Retina (tissue), 1 donor: ENCODE data around the gene SYNPO2.
"Not testable (repeated sequence)": the region's sequence is repeated elsewhere in the genome, so short reads cannot be mapped to it uniquely, and the experiment has no call there.

Experiments used
- DNase-seq: peaks from one replicate; pipeline ENCODE4 v3.0.0-alpha.2; 2016

The SYNPO2 gene

DNA sequence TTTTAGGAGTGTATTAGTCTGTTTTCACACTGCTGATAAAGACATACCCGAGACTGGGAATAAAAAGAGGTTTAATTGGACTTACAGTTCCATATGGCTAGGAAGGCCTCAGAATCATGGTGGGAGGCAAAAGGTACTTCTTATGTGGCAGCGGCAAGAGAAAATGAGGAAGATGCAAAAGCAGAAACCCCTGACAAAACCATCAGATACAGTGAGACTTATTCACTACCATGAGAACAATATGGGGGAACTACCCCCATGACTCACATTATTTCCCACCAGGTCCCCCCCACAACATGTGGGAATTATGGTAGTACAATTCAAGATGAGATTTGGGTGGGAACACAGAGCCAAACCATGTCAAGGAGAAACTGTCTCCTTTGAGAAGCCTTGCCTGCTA lies 121.6 kb downstream of the SYNPO2 start:
- not testable (repeated sequence) for DNase-seq

DNA sequence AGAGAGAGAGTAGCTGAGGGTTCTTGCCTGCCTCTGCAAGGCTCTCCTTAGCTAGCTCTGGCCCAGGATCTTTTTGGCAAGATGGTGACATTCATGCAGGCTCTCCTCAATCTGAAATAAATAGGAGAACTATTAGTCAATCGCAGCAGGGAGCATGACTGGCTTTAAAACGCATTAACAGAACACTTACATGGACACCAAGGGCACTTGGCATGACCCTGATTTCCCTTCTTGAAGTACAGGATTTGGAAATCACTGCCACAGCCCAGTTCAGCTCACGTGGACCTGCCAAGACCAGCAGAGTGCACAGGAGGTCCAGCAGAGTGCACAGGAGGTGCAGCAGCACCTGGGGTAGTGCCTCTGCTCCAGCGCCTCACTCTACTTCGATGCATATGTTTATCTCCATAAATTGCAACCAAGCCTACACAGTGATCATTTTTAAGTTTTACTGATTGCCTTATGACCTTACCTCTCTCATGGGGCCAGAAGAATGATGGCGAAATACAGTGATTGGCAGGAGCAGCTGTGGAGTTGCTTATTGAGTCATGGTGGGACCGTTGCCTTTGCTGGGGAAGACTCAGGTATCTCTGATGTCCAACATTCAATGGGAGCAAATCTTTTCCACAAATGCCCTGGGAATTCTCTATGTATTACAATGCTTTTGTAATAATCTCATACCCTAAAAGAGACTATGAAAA lies 122.4 kb downstream of the SYNPO2 start:
- DNase-seq, result no peak

DNA sequence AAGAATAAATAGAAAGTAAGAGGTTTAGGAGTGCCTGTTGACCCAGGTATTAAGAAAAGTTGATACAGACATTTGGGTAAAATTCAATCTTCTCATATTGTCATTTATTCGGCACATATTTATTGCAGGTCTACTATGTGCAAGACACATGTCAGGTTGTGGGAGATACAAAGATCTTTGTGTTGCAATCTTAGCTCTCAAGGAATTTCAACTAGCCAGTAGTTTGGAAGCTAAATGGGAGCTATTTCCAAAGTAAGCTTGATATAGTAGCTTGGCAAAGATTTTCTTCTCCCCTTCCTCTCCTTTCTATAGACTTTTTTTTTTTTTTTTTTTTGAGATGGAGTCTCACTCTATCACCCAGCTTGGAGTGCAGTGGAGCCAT lies 122.9 kb downstream of the SYNPO2 start:
- DNase-seq, result no peak

GRCh38 chr4:119014658-119015057 lies 126.0 kb downstream of the SYNPO2 start:
- no peak for DNase-seq

DNA sequence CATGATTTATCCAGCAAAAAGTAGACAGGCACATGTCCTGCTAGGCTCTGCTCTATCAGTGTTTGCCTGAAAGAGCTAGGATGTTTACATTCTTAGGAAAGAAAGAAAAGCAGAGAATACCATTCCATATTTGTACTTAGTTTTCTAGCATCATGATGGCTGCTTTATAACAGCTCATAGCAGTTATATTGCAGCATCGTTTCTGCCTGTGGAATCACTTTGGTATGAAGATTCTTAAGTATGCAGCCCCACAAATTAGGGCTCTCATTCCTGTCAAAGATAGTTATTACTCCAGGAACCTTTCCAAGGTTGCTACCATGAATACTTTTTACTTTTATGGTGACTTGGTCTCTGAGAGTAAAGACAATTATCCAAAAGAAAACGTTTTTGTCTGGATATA lies 128.0 kb downstream of the SYNPO2 start:
- DNase-seq, result no peak

DNA sequence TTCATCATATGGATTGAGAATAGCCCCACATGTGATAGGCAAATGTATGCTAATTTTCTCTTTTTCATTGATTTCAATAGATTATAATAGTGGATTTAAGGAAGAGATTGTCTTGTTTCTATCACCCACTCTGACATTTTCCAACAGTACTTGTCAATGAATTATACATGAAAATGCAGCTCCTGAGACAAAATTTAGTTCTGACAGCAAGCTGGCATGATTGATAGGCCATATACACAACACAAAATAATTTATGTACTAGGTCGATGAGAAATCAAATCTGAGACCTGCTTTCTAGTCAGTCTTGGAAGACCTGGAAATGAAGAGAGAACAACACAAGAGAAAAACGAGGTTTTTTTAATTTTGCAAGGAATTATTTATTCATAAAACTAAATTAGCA lies 129.0 kb downstream of the SYNPO2 start:
- DNase-seq, result no peak

DNA sequence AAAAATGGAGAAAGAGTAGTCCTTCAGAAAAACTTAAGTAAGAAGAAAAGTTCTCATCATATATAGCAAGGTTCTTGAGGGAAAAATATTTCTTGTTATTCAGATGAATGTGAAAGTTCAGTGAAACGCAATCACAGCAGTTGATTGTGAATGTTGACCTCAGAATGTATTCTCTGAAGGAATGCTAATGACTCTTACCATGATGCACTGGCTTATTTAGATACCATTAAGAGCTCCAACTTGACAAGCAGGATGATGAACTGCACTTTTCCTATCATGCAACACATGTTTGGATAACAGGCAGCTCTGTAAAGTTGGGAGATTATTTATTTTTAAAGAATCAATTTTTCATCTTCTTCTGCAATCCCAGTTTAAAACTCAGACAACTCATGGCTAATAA lies 131.5 kb downstream of the SYNPO2 start:
- no peak for DNase-seq

DNA sequence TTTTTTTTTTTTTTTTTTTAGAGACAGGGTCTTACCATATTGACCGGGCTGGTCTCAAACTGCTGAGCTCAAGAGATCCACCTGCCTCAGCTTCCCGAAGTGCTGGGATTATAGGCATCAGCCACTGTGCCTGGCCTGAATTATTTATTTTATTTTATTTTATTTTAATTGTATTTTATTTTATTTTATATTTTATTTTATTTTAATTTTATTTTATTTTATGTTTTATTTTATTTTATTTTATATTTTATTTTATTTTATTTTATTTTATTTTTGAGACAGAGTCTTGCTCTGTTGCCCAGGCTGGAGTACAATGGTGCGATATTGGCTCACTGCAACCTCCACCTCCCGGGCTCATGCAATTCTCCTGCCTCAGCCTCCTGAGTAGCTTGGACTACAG lies 133.9 kb downstream of the SYNPO2 start:
- not testable (repeated sequence) for DNase-seq

GRCh38 chr4:119024102-119024501 lies 135.4 kb downstream of the SYNPO2 start:
- no peak for DNase-seq

GRCh38 chr4:119025420-119025819 lies 136.8 kb downstream of the SYNPO2 start:
- DNase-seq, result no peak

DNA sequence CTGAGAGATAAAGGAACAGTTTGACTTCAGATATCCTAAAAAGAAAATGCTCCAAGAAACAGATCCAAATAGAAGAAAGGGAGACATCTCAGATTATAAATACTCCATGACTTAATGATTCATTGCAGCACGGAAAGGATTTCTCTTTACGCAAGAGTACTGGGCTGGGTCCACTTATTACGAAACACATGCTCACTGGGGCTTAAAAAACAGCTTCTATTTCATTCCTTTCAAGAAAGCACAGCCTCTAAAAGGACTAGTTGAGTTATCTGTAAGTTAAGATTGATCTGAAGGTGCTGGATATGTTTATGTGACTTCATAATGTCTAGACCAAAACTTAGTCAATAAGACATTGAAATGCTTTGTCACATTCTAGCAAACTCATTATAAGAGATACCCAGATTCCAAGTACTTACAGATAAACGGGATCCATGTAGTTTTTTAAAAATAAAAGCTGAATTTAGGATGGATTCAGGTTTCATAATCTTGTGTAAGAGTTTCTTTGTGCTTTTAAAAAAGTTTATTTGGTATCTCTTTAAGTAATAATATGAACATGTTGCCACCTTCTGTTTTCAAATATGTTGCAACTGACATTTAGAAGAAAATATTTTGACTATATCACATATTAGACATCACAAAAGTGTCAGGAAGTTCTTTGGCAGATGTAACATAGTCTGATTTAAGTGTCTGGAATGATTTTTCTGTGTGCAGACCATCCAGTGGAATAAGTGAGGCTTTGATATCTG lies 137.4 kb downstream of the SYNPO2 start:
- no peak for DNase-seq

GRCh38 chr4:119026662-119027444 lies 138.2 kb downstream of the SYNPO2 start:
- DNase-seq, result no peak

DNA sequence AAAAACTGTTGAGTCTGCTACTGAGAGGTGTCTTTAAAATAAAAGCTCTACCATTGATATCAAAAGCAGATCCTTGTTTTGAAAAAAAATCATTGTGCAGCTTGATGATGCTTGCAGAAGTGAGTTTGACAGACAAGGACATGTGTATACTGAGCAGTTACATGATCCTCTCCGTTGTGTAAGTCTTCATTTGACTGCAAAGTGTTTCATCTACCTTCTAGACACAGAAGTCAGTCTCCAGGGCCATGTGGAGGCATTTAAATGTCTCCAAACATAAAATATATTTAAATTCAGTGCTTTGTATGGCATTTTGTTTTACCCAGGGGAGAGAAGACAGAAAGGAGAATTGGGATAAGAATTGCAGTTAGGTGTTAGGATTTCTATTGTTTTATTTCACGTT lies 139.2 kb downstream of the SYNPO2 start:
- DNase-seq, result no peak

DNA sequence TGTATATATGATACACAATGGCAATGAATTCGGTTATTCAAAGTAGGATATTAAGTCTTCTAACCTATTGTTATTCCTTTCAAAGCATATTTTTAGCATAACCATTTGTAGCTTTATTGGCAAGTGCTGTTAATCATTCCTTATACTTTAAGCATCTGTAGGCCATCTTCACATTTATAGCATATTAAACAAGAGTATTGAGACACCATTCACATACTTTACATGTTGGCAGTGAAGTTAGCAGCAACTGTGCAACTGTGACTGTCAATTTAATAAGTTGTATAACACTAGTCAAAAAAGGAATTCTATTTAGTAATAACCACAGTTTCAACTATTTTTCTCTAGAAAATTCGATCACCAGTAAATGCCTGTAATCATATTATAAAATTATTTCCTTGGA lies 139.6 kb downstream of the SYNPO2 start:
- DNase-seq, result no peak

DNA sequence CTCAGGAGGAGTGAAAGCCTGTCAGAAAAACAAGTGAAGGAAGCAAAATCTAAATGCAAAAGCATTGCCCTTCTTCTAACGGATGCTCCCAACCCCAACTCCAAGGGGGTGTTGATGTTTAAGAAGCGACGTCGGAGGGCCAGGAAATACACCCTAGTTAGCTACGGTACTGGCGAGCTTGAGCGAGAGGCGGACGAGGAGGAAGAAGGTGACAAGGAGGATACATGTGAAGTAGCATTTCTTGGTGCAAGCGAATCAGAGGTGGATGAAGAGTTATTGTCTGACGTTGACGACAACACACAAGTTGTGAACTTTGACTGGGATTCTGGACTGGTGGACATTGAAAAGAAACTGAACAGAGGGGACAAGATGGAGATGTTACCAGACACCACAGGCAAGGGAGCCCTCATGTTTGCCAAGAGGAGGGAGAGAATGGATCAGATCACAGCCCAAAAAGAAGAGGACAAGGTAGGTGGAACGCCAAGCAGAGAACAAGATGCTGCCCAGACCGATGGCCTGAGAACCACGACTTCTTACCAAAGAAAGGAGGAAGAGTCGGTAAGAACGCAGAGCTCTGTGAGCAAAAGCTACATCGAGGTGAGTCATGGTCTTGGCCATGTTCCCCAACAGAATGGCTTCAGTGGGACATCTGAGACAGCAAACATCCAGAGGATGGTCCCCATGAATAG lies 141.3 kb downstream of the SYNPO2 start:
- DNase-seq, result no peak

GRCh38 chr4:119030536-119030890 lies 141.9 kb downstream of the SYNPO2 start:
- no peak for DNase-seq

DNA sequence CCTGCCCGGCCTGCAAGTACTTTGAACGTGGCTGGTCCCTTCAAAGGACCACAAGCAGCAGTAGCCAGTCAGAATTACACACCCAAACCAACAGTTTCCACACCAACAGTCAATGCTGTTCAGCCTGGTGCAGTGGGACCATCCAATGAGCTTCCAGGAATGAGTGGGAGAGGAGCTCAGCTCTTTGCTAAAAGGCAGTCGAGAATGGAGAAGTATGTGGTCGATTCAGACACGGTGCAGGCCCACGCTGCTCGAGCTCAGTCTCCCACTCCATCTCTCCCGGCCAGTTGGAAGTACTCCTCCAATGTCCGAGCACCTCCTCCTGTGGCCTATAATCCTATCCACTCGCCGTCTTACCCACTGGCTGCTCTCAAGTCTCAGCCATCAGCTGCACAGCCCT lies 142.6 kb downstream of the SYNPO2 start:
- DNase-seq, result no peak

GRCh38 chr4:119032921-119033685 lies 144.4 kb downstream of the SYNPO2 start:
- no peak for DNase-seq

DNA sequence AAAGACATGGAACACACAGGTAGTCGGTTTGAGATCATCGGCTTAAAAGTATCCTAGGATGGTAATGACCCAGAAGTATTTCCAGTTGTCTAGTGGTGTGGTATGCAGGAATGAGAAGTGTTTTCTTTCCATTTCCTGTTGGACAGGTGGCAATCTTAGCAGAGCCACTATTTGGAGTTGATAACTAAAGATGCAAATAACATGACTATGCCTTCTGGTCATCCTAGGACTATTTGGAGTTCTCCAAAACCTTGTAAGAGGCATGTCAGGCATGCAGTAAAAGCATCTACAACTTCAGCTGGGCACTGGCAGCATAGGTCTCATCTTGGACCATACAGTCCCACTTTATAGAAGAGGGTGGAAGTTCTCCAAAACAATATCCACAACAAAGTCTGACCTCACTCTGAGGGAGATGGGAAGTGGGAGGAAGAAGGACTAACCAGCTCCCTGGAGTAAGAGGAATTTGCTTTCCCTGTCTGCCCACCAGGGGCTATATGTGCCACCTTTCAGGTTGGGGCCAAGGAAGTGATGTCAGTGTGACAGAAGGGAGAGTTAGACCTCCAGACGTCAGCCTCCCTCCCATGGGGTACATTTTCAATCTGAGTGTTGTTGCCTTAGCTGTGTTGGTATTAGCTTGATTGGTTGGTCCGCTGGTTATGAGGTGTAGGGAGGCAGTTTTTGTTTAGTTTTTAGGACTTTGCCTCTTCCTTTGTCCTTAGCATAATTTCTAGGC lies 145.8 kb downstream of the SYNPO2 start:
- no peak for DNase-seq

- no peak for DNase-seq
Measured at GRCh38 chr4:119035951-119036737, 147.5 kb downstream of the SYNPO2 start.

DNA sequence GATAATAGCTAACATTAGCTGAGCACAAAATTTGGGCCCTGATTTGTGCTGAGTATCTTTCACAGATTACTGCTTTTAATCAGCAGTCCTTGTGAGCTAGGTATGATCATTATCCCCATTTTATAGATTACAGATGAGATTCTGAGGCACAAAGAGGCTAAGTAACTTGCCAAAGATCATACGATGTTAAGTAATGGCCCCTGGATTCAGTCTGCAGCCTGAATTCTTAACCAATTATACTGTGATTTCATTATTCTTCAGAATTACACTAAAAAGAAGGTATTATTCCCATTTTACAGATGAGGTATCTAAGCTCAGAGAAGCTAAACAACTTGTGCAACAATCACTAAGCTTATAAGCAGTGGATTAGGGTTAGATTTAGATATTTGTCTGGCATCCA lies 149.1 kb downstream of the SYNPO2 start:
- no peak for DNase-seq
